ENCODE data around the gene SELENOS. TPM values are rescaled to one million over a fixed set of nuclear protein-coding genes. Genes with fewer than 3 reads are reported as not detected.
A peak's percentile ranks its signal among the peaks of the same experiment; 100 is the strongest.

Gene SELENOS
- total and polyA plus RNA-seq, 2 experiments from 2014 or later: 127 to 158 TPM

DNA sequence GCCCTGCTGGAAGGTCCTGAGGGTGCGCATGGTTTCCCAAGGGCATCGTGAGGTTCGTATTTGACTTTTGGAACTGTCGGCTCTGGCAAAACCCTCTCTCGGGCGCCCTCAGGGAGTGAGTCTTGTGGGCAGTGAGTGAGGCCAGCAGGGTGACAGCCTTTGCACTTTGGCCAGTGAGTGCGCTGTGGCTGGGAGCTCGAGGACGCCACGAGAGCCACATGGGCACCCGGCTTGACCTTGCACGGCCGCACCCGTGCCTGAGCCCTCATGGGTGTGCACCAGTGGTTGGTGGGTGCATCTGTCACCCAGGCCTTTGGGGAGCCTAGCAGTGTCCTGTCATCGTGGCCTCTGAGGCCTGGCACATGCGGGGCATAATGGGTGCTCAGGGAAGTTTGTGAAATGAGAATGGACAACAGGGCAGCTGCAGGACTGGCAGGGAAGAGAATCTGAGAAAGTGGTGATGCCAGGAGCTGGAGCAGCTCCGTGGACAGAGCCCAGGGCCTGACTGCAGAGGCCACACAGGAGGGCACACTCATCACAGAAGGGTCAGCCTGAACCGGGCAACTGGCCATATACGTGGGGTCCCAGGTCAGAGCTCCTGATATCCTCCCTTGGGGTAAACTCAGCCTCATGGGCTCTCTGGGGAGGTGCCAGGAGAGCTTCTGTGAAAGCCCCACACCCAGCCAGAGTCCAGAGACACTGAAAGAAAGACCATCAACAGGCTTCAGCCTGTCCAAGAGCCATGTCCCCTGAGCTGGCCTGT is 48.2 kb upstream of the SELENOS start:
- Histone ChIP-seq H2AFZ (no peak overlapping the region), H4K20me1 (ENCODE audit: insufficient read depth, poor library complexity, severe bottlenecking) (no peaks in the 10 kb centered on the region), H3K27ac (peak overlapping the region; percentile 78), H3K27me3 (no peaks in the 10 kb centered on the region), H3K4me3 (no peak overlapping the region), H3K4me1 (ENCODE audit: insufficient read depth) (no peaks in the 10 kb centered on the region), H3K9me2 (replicated peaks; ENCODE audit: insufficient read depth) (no peaks in the 10 kb centered on the region), H3K9me3 (ENCODE audit: low read depth) (no peaks in the 10 kb centered on the region), H3K36me3 (replicated peaks; ENCODE audit: insufficient read depth, low read depth) (no peaks in the 10 kb centered on the region), H3K4me2 (no peak overlapping the region), H3K79me2 (no peaks in the 10 kb centered on the region)
- TF ChIP-seq, protein P1, sequence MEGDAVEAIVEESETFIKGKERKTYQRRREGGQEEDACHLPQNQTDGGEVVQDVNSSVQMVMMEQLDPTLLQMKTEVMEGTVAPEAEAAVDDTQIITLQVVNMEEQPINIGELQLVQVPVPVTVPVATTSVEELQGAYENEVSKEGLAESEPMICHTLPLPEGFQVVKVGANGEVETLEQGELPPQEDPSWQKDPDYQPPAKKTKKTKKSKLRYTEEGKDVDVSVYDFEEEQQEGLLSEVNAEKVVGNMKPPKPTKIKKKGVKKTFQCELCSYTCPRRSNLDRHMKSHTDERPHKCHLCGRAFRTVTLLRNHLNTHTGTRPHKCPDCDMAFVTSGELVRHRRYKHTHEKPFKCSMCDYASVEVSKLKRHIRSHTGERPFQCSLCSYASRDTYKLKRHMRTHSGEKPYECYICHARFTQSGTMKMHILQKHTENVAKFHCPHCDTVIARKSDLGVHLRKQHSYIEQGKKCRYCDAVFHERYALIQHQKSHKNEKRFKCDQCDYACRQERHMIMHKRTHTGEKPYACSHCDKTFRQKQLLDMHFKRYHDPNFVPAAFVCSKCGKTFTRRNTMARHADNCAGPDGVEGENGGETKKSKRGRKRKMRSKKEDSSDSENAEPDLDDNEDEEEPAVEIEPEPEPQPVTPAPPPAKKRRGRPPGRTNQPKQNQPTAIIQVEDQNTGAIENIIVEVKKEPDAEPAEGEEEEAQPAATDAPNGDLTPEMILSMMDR (IDR thresholded peaks at IDR 0.05; ENCODE audit: poor library complexity): no peak
- TF ChIP-seq EZH2phosphoT487 (IDR thresholded peaks at IDR 0.05; ENCODE audit: low read depth, severe bottlenecking, unreplicated experiment) (no peak), EZH2 (IDR thresholded peaks at IDR 0.05; ENCODE audit: borderline replicate concordance) (no peak)
- WGBS (ENCODE audit: low lambda C conversion rate, missing lambda C conversion rate): 96% methylated on average over 19 of the region's 19 CpGs
- DNase-seq (ENCODE audit: low spot score): no peak

DNA sequence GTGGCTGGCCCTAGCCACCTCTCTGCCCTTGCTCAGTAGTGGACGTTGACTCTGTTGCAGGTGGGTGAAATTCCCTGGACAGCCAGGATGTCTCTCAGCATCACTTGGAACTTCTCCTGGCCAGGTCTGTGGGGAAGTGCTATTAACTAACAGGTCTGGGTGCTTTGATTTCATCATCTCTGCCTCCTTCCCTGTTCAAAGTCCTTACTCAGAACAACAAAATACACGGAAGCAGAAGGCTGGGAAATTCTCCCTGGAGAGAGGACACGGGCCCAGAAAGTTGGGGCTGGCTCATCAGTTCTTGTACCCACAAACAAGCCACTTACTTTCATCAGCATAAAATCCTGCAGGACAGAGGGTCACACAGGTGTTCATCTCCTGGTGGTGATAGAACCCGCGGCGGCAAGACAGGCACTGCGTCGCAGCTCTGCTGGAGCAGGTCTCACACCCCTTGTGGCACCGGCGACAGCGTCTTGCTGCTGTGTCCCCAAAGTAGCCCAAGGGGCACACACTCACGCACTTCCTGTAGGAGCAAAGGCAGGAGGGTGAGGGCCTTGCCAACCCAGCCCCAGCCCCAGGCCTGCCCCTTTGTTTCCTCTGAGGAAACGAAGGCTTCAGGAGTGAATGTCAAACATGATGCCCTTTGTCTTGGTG is 47.4 kb upstream of the SELENOS start:
- H3K4me1 ChIP-seq (ENCODE audit: insufficient read depth): no peaks in the 10 kb centered on the region
- H3K79me2 ChIP-seq: no peaks in the 10 kb centered on the region
- H3K27ac ChIP-seq: peak overlapping the region; percentile 78
- H3K9me2 ChIP-seq (replicated peaks; ENCODE audit: insufficient read depth): no peaks in the 10 kb centered on the region
- H3K36me3 ChIP-seq (replicated peaks; ENCODE audit: insufficient read depth, low read depth): no peaks in the 10 kb centered on the region
- WGBS (ENCODE audit: low lambda C conversion rate, missing lambda C conversion rate): 86% methylated on average over 13 of the region's 13 CpGs
- H3K27me3 ChIP-seq: no peaks in the 10 kb centered on the region
- H3K9me3 ChIP-seq (ENCODE audit: low read depth): no peaks in the 10 kb centered on the region
- no peak overlapping the region for H3K4me3 ChIP-seq
- H2AFZ ChIP-seq: no peak overlapping the region
- no peaks in the 10 kb centered on the region for H4K20me1 ChIP-seq (ENCODE audit: insufficient read depth, poor library complexity, severe bottlenecking)
- peak; percentile 59 for DNase-seq (ENCODE audit: low spot score)
- TF ChIP-seq, protein P1 (IDR thresholded peaks at IDR 0.05; ENCODE audit: poor library complexity): no peak
- TF ChIP-seq EZH2 (IDR thresholded peaks at IDR 0.05; ENCODE audit: borderline replicate concordance): no peak
- TF ChIP-seq EZH2phosphoT487 (IDR thresholded peaks at IDR 0.05; ENCODE audit: low read depth, severe bottlenecking, unreplicated experiment): no peak
- H3K4me2 ChIP-seq: no peak overlapping the region

DNA sequence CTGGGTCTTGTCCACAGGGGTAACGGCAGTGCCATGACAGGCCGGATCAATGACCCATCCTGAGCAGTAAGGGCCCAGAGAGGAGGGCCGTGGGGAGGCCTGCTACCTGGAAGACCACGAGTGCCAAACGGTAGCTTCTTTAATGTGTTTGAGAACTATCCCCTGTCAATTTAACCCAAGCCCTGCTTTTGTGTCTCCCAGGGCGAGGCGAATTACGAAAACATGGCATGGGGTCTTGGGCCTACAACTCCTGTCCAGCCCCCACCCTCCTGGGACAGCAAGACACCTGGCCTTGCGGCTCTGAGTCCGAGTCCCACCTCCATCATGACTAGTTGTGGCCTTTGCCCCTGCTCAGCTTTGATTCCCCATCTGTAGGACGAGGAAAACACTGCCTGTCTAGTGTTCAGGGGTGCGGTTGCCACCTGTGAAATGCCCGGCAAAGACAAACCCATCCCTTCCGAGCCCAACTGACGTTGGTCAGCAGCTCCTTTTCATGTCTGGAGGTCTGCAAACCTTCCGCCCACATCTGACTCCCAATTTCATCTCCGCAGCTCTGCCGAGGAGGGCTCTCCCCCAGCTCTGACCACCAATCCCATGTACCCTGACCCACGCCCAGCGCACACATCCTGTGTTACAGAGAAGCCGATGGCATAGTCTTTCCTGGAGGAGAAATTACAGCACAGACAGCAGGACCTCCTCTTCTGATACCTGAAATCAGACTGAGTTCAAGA is 46.7 kb upstream of the SELENOS start:
- Histone ChIP-seq H3K79me2 (no peaks in the 10 kb centered on the region), H3K9me3 (ENCODE audit: low read depth) (no peaks in the 10 kb centered on the region), H3K27me3 (no peaks in the 10 kb centered on the region), H3K4me1 (ENCODE audit: insufficient read depth) (no peaks in the 10 kb centered on the region), H3K27ac (no peak overlapping the region), H2AFZ (no peak overlapping the region), H3K4me2 (no peak overlapping the region), H3K4me3 (no peak overlapping the region), H4K20me1 (ENCODE audit: insufficient read depth, poor library complexity, severe bottlenecking) (no peaks in the 10 kb centered on the region), H3K36me3 (replicated peaks; ENCODE audit: insufficient read depth, low read depth) (no peaks in the 10 kb centered on the region), H3K9me2 (replicated peaks; ENCODE audit: insufficient read depth) (no peaks in the 10 kb centered on the region)
- TF ChIP-seq, protein P1 (IDR thresholded peaks at IDR 0.05; ENCODE audit: poor library complexity): no peak
- TF ChIP-seq EZH2 (IDR thresholded peaks at IDR 0.05; ENCODE audit: borderline replicate concordance): no peak
- TF ChIP-seq EZH2phosphoT487 (IDR thresholded peaks at IDR 0.05; ENCODE audit: low read depth, severe bottlenecking, unreplicated experiment): no peak
- DNase-seq (ENCODE audit: low spot score): no peak
- 93% methylated on average over 21 of the region's 21 CpGs for WGBS (ENCODE audit: low lambda C conversion rate, missing lambda C conversion rate)

All from hepatocyte (in vitro differentiated cells).